Stimulated activated CD8-positive, alpha-beta memory T cell treated with anti-CD3 and anti-CD28 coated beads, Interleukin-4, amount 100 ng/mL, for 4 hours (primary cell): Measurements from ENCODE around the gene CELA1.
"Not testable (repeated sequence)": the region's sequence is repeated elsewhere in the genome, so short reads cannot be mapped to it uniquely, and the experiment has no call there.

Experiments
- DNase-seq, 2 donors: peaks; one replicate each; pipeline ENCODE4 v3.0.0-alpha.2; 2020; ENCODE audit warnings: low read depth in 2 of 2, low spot score in 1 of 2

The CELA1 gene

DNA sequence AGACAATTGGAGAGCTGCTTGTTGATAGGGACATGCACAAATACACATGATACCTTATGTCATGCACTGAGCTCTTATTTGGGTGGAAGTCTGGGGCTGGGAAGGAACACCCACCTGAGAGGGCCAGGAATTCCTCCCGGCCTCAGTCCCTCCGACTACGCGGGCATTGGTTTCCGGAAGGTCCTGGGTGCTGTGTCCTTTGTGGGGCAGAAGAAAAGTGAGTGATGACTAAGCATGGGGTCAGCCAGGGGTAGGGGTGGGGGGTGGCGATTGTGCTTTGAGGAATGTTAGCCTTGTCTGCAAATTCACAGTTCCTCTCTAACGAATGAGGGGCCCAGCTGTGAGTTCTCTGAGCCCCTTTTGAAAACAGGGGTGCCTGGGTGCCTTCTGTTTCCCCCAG is 798 bp downstream of the CELA1 start:
- no peak for DNase-seq

DNA sequence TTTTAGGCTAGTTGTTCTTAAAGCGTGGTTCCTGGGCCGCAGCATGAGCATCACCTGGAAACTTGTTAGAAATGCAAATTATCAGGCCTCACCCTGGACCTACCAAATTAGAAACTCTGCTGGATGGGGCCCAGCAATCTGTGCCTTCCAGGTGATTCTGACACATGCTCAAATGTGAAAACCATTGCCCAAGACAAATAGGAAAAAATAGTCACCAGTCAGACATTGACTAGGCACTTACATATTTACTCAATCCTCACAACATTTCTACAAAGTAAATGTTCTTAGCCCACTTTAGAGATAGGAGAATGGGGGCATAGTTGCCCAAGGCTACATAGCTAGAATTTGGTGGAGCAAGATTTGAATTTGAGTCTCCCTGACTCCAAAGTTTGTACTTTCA is 3.3 kb downstream of the CELA1 start:
- no peak for DNase-seq

DNA sequence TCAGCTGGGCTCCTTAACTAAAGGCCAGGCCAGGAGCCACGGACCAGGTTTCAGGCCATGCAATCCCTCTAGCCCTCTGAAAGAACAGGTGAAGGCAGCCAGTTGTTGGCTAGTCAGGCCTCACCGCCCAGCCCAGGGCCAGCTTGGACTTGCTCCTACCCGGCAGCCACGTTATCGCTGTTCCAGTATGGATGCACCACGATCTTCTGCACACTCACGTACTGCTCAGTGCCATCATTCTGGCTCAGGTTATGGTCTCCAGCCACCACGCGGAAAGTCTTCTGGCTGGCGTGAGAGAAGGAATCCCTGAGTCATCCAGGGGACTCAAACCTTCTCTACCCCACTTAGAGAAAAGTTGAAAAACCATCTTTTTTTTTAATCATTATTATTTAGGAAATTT is 4.1 kb downstream of the CELA1 start:
- DNase-seq, result no peak

DNA sequence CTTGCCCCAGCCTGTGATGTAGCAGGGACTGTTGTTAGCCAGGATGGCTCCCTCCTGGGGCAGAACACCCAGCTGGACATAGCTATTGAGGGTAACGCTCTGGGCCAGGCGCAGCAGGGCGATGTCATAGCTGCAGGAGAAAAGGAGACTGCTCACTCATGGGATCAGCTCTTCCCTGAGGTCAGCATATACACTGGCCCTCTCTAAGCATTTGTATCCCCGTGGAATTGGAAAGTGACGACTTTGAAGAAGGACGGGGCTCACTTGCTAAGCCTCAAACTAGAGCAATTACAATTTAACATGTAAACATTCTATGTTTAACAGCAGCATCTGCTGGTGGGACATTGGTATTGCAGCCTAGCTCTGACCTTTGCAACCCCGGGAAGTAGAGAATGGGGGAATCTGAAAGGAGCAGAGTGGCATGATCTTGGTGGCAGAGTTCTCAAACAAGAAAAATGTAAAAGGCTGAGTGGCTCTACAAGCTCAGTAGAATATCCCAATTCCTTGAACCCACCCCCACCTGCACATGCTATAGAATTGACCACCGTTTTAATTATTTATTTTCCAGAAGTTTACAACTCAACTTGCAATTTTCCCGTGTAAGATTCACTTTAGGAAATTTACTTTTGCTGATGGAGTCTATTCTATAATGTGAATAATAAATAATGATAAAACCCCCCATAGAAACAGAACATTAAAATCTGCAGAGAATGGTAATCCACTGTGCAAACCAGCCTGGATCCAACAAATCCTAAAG is 5.0 kb downstream of the CELA1 start:
- peak; percentile 40 to 42 for DNase-seq

DNA sequence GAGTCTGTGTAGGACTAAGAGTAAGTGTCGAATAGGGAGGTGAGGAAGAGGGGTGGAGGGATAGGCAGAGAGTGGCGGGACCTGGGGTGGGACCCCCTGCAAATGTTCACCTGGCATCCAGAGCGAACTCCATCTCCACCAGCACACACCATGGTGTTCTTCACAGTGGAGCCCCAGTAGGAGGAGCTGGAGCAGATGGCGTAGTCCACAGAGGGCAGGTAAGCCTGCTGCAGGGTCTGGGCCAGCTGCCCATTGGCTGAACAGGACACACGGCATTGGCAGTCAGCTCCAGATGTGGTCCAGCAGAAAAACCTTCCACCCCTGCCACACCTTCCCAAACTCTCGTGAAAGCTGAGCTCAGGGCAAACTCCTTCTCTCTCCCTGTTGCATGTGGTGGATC is 6.7 kb downstream of the CELA1 start:
- no peak for DNase-seq

DNA sequence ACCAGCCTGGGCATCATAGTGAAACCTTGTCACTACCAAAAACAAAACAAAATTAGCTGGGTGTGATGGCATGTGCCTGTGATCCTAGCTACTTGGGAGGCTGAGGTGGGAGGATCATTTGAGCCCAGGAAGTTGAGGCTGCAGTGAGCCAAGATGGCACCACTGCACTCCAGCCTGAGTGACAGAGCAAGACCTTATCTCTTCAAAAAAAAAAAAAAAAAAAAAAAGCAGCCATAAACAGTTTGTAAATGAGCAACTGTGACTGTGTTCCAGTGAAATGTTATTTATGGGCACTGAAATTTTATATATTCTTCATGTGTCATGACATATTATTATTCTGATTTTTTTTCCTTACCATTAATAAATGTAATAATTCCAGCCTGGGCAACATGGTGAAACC is 9.1 kb downstream of the CELA1 start:
- DNase-seq, result not testable (repeated sequence)

GRCh38 chr12:51335931-51336330 is 10.5 kb downstream of the CELA1 start:
- DNase-seq, result no peak

DNA sequence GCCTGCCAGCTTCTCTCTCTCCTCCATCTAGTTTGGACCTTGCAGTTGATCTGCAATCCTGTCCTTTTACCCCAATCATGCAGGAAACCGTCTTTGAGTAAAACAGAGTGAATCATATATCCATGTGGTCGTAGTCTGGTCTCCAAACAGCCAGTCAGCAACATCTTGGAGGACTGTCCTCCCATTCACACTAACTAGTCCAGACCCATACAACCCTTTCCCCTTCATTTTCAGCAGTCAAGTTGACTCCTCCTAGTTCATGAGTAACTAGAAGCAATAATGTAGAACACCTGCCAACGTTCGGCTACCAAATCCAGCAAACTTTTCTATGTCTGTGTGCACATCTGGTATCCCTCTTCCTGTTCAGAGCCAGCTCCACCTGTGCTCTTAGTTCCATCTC is 11.7 kb downstream of the CELA1 start:
- no peak for DNase-seq

DNA sequence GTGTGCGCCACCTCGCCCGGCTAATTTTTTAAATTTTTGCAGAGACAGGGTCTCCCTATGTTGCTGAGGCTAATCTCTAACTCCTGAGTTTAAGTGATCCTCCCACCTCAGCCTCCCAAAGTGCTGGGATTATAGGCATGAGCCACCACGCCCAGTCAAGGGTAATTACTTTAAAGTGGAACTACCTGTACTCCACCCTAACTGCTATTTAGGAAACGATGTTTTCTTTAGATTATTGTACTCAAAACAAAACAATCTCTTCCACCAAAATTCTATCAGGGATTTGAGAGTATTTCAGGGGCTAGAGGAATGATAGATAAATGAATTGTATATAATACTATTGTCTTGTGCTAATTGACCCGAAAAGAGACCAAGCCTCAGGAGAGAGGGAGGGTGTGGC is 12.9 kb downstream of the CELA1 start:
- DNase-seq, result no peak

- DNase-seq, result no peak
These were observed 16.3 kb downstream of the CELA1 start for GRCh38 chr12:51330186-51330585.

- DNase-seq, result no peak
These were observed 16.7 kb downstream of the CELA1 start for GRCh38 chr12:51329742-51330141.

DNA sequence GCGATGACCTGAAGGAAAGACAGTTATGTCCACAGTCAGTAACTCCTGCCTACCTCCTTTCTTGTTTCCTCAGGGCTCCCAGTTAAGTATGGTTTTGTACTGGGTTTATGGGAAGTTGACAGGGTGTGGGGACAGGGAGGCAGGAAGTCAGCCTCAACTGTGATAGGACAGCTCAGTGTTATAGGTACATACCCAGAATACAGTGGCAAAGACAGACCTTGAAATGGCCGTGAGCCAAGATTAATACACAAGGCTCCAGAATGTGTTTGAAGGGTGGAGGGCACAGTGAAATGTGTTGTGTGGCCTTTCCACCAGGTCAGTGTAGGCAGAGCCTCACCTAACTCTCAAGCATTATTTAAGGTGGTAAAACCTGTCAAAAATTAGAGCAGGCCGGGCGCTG is 17.9 kb downstream of the CELA1 start:
- no peak for DNase-seq

DNA sequence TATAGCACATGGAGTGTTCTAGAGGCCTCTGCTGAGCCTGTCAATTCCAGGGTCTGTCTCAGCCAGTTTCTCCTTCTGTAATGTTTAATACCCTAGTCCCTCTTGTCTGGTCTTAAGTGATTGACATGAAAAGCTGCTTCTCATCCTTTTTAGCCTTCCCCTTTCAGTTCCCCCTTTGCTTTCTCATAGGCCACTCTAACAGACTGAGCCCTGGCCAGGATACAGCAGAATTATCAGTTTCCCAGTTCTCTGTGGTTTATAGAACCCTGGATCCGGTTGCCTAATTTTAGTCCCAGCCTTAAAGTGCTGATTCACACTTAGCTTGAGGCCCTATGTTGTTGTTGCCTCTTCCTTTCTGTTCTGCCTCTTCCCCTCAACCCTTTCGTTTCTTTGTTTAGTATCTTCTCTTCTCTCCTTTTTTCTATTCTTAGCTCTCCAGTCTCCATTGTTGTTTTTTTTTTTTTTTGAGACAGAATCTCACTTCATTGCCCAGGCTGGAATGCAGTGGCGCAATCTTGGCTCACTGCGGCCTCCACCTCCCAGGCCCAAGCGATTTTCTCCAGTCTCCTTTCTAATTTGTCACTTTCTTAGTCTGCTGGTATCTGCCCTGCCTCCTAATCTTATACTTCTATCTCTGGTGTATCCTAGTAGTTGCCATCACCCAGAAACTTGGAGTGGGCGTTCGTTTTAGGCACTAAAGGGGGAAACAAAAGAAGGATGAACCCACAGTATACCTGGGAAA is 19.6 kb downstream of the CELA1 start:
- DNase-seq, result no peak

GRCh38 chr12:51324953-51325352 is 21.5 kb downstream of the CELA1 start:
- DNase-seq, result no peak

DNA sequence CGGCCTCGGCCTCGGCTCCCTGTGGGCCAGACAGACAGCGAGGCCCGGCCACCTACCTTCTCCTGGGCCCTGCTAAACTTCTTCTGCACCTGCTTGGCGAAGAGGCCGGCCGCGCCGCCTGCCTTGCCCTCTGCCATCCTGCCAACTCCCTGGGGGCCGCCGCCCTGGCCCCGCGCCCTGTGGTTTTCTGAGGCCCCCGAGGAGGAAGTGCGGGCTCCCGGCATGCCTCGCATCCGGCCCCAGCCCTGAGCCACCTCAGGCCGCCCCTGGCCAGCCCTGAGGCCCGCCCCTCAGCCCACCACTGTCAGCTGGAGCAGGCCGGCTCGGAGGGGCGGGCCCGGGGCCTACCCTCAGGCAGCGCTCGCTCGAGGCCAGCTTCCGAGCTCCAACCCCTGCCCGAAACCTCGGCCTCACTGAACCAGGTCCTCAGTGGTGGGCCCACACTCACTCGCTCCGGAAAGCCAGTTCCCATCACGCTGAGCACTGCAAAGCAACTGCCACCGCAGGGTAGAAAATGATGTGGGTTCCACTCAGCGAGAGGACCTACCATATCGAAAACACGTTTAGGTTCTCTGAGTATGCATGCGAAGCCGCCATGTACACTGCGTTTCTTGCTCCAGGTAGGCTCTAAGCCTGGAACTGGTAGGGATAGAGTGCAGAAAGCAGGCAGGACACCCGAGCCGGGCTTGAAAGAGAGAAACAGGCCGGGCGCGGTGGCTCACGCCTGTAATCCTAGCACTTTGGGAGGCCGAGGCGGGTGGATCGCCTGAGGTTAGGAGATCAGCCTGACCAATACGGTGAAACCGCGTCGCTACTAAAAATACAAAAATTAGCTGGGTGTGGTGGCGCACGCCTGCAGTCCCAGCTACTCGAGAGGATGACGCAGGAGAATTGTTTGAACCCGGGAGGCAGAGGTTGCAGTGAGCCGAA is 22.2 kb downstream of the CELA1 start, which contains the start of gene BIN2:
TSS of gene BIN2 (minus strand) at position 209 of the 930 bp plus-strand sequence. CDS start at position 137, 72 bp downstream.
- peak; percentile 40 to 51 for DNase-seq

- no peak for DNase-seq
These were observed 23.0 kb downstream of the CELA1 start for GRCh38 chr12:51323317-51323960.

- no peak for DNase-seq
These were observed 24.0 kb downstream of the CELA1 start for GRCh38 chr12:51322452-51322851.

- no peak for DNase-seq
These were observed 24.6 kb downstream of the CELA1 start for GRCh38 chr12:51321882-51322281.

DNA sequence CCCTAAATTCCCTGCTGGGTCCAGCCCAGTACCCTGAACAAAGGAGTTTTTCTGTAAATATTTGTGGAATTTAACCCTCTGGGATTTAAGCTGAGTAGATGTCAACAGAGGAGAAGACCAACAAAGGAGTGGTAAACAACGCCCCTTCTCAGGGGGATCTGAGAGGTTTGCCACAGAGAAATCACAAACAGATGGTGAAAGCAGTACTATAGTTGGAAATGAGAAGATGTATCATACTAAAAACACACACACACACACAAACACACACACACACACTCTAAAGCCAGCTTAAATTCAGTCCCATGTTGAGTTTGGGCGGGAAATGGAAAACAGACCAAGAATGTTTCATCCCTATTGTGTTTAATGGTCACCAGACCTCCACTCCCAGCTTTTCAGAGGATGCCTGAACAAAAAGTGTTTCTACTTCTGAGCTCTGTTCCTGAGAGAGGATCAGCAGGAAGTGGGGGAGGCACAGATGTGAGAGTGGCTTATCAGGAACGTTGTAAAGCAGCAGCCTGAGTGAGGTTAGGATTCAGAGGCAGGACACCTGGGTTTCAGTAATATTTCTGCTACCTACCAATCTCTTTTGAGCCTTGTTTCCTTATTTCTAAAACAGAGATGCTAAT is 25.7 kb downstream of the CELA1 start:
- no peak for DNase-seq

GRCh38 chr12:51320311-51320694 is 26.2 kb downstream of the CELA1 start:
- DNase-seq, result no peak
